Caco-2 (cell line): Measurements from ENCODE around the gene ANKFN1. TPM values are rescaled to one million over a fixed set of nuclear protein-coding genes. Genes with fewer than 3 reads are reported as not detected.

Source experiments
- BruUV-seq: library from RNA; stranded (reverse); fragments of 400-500 nt; replicated peaks from 2 replicates; lab custom pipeline; 2021; lab: Mats Ljungman, UMichigan
- CTCF ChIA-PET: fragments of 300-600 bp; sonication (Branson Sonifier 250); formaldehyde crosslinking; loops from one replicate; lab custom pipeline; 2022; ENCODE audit warnings: antibody characterized with exemption; lab: Charles Lee
- POLR2A ChIA-PET: fragments of 300-600 bp; sonication (Branson Sonifier 250); formaldehyde crosslinking; loops from one replicate; lab custom pipeline; 2022; ENCODE audit warnings: antibody characterized with exemption; lab: Charles Lee
- DNase-seq, 2 experiments: peaks; one replicate each; pipeline versions ENCODE4 v3.0.0 to v3.0.0-alpha.2; 2020 to 2022
- H3K27me3 ChIP-seq: replicated peaks from 2 replicates; pipeline ENCODE4 v1.6.0; 2011; ENCODE audit warnings: low read length; ENCODE audit not compliant: control insufficient read depth, insufficient read depth
- H3K36me3 ChIP-seq: 2 replicates; pipeline ENCODE4 v1.5.1; 2011; ENCODE audit warnings: low read length; ENCODE audit not compliant: control insufficient read depth, insufficient read depth
- H3K4me1 ChIP-seq: fragments of 250-450 bp; sonication (Bioruptor Pico); 2 replicates; pipeline ENCODE4 v1.5.1; 2020; ENCODE audit warnings: mild to moderate bottlenecking
- H3K4me3 ChIP-seq: 2 replicates; pipeline ENCODE4 v1.5.1; 2011; ENCODE audit warnings: low read depth, mild to moderate bottlenecking, control low read depth, low read length
- H3K9me3 ChIP-seq: fragments of 250-450 bp; sonication (Bioruptor Pico); 2 replicates; pipeline ENCODE4 v1.5.1; 2020; ENCODE audit warnings: mild to moderate bottlenecking, moderate library complexity
- H3K27ac Mint-ChIP-seq: one replicate; pipeline ENCODE4 v1.8.0; 2022; ENCODE audit warnings: mixed read lengths; ENCODE audit not compliant: unreplicated experiment
- H3K27me3 Mint-ChIP-seq: one replicate; pipeline ENCODE4 v1.8.0; 2022; ENCODE audit warnings: mixed read lengths; ENCODE audit not compliant: insufficient read depth, unreplicated experiment
- H3K36me3 Mint-ChIP-seq: one replicate; pipeline ENCODE4 v1.8.0; 2022; ENCODE audit warnings: mild to moderate bottlenecking, mixed read lengths; ENCODE audit not compliant: insufficient read depth, unreplicated experiment
- H3K4me1 Mint-ChIP-seq: one replicate; pipeline ENCODE4 v1.8.0; 2022; ENCODE audit warnings: low read depth, mixed read lengths; ENCODE audit not compliant: unreplicated experiment
- H3K4me3 Mint-ChIP-seq: one replicate; pipeline ENCODE4 v1.8.0; 2022; ENCODE audit warnings: mild to moderate bottlenecking, moderate library complexity, mixed read lengths; ENCODE audit not compliant: unreplicated experiment
- H3K9me3 Mint-ChIP-seq: one replicate; pipeline ENCODE4 v1.8.0; 2022; ENCODE audit warnings: mixed read lengths; ENCODE audit not compliant: unreplicated experiment
- intact Hi-C: fragments of 100-400 bp; cut with micrococcal nuclease; formaldehyde crosslinking; loops from one replicate; pipeline ENCODE4 v1.10.0; 2022; ENCODE audit not compliant: unreplicated experiment
- total RNA-seq: library from RNA; stranded (reverse); gene quantifications from 2 replicates; pipeline ENCODE4 v1.2.3, GENCODE V29; 2022
- TF ChIP-seq, protein P1 (sequence below), 2 experiments: fragments of 200-600 bp in 1 of 2; IDR thresholded peaks; 1 replicate in 1 of 2; 2 replicates in 1 of 2; pipeline versions ENCODE4 v1.5.1 to v1.8.0; 2011 to 2022; ENCODE audit warnings: antibody characterized with exemption in 1 of 2, control low read depth in 1 of 2, inconsistent platforms in 1 of 2, low read depth in 1 of 2, low read length in 1 of 2, mild to moderate bottlenecking in 1 of 2, moderate library complexity in 1 of 2; ENCODE audit not compliant: insufficient read depth in 1 of 2, severe bottlenecking in 1 of 2, unreplicated experiment in 1 of 2

The ANKFN1 gene
- total RNA-seq, 1 experiment from 2014 or later: 0.34 TPM

GRCh38 chr17:56441308-56441707 is 288.0 kb downstream of the ANKFN1 start:
- POLR2A ChIA-PET: no interaction called here
- intact Hi-C loops: no loop called here
- Mint-ChIP-seq H3K4me1 (peaks cover 29% of the 10 kb centered on the region), H3K27ac (no peak overlapping the region), H3K4me3 (no peak overlapping the region), H3K27me3 (no peaks in the 10 kb centered on the region), H3K9me3 (no peaks in the 10 kb centered on the region), H3K36me3 (no peaks in the 10 kb centered on the region)
- Histone ChIP-seq H3K9me3 (no peaks in the 10 kb centered on the region), H3K4me1 (peaks cover 2% of the 10 kb centered on the region), H3K36me3 (no peaks in the 10 kb centered on the region; the same call in 1 of the 2 replicates), H3K27me3 (no peaks in the 10 kb centered on the region), H3K4me3 (no peak overlapping the region)
- no peak for DNase-seq
- TF ChIP-seq, protein P1, sequence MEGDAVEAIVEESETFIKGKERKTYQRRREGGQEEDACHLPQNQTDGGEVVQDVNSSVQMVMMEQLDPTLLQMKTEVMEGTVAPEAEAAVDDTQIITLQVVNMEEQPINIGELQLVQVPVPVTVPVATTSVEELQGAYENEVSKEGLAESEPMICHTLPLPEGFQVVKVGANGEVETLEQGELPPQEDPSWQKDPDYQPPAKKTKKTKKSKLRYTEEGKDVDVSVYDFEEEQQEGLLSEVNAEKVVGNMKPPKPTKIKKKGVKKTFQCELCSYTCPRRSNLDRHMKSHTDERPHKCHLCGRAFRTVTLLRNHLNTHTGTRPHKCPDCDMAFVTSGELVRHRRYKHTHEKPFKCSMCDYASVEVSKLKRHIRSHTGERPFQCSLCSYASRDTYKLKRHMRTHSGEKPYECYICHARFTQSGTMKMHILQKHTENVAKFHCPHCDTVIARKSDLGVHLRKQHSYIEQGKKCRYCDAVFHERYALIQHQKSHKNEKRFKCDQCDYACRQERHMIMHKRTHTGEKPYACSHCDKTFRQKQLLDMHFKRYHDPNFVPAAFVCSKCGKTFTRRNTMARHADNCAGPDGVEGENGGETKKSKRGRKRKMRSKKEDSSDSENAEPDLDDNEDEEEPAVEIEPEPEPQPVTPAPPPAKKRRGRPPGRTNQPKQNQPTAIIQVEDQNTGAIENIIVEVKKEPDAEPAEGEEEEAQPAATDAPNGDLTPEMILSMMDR (IDR thresholded peaks at IDR 0.05; ENCODE audit: insufficient read depth in 1 of 2, low read depth in 1 of 2, low read length in 1 of 2, severe bottlenecking in 1 of 2, unreplicated experiment in 1 of 2): no peak
- BruUV-seq: no TSS peak
- CTCF ChIA-PET: no interaction called here

- CTCF ChIA-PET: no interaction called here
- no peak overlapping the region for H3K4me3 ChIP-seq
- intact Hi-C loops: no loop called here
- BruUV-seq: no TSS peak
- Mint-ChIP-seq H3K4me3 (no peak overlapping the region), H3K36me3 (peaks cover 6% of the 10 kb centered on the region), H3K4me1 (peaks cover 7% of the 10 kb centered on the region), H3K9me3 (no peaks in the 10 kb centered on the region), H3K27me3 (peaks cover 2% of the 10 kb centered on the region), H3K27ac (no peak overlapping the region)
- H3K4me1 ChIP-seq: no peaks in the 10 kb centered on the region
- H3K9me3 ChIP-seq: no peaks in the 10 kb centered on the region
- H3K36me3 ChIP-seq: no peaks in the 10 kb centered on the region
- DNase-seq: no peak
- H3K27me3 ChIP-seq: no peaks in the 10 kb centered on the region
- TF ChIP-seq, protein P1 (IDR thresholded peaks at IDR 0.05; ENCODE audit: insufficient read depth in 1 of 2, low read depth in 1 of 2, low read length in 1 of 2, severe bottlenecking in 1 of 2, unreplicated experiment in 1 of 2): no peak
- POLR2A ChIA-PET: no interaction called here
Measured at GRCh38 chr17:56445692-56446411, 292.6 kb downstream of the ANKFN1 start.

DNA sequence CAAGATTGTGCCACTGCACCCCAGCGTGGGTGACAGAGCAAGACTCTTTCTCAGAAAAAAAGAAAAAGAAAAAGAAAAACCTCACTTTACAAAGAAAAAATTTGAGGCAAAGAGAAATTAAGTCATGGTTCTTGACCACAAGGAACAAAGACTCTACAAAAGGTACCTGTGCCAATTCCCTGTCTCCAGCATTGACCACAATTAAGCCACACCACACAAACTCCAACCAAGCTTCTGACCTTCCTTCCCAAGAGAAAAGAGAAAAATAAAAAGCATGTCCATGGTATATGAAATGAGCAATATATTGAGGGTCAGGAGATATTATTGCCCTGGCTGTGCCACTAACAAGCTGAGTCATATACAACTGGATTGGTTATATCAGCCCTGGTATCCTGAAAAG is 293.9 kb downstream of the ANKFN1 start:
- Histone ChIP-seq H3K4me3 (no peak overlapping the region), H3K9me3 (no peaks in the 10 kb centered on the region), H3K27me3 (no peaks in the 10 kb centered on the region), H3K36me3 (no peaks in the 10 kb centered on the region), H3K4me1 (no peaks in the 10 kb centered on the region)
- Mint-ChIP-seq H3K36me3 (peaks cover 6% of the 10 kb centered on the region), H3K4me3 (no peak overlapping the region), H3K4me1 (peaks cover 7% of the 10 kb centered on the region), H3K9me3 (no peaks in the 10 kb centered on the region), H3K27me3 (peaks cover 2% of the 10 kb centered on the region), H3K27ac (no peak overlapping the region)
- no TSS peak for BruUV-seq
- CTCF ChIA-PET: no interaction called here
- TF ChIP-seq, protein P1 (IDR thresholded peaks at IDR 0.05; ENCODE audit: insufficient read depth in 1 of 2, low read depth in 1 of 2, low read length in 1 of 2, severe bottlenecking in 1 of 2, unreplicated experiment in 1 of 2): no peak
- POLR2A ChIA-PET: no interaction called here
- no peak for DNase-seq
- intact Hi-C loops: no loop called here
